Measurements from ENCODE around the gene FOXD4L6. TPM values are rescaled to one million over a fixed set of nuclear protein-coding genes. Genes with fewer than 3 reads are reported as not detected.

The FOXD4L6 gene
- total RNA-seq: not detected in 2 replicates

GRCh38 chr9:41128581-41128980 is at the start of gene FOXD4L6:
FOXD4L6 (minus strand) TSS chr9:41128681; CDS start chr9:41128383, 298 bp downstream.

Other genes starting within 250 kb of the FOXD4L6 start
- gene ZNG1F, start 60.6 kb upstream of the FOXD4L6 start, total RNA-seq: 3.5 and 7.0 TPM in 2 replicates